Panc1 (cell line): Measurements from ENCODE around the gene NSMF. TPM values are rescaled to one million over a fixed set of nuclear protein-coding genes. Genes with fewer than 3 reads are reported as not detected.
A peak's percentile ranks its signal among the peaks of the same experiment; 100 is the strongest.

Source experiments
- ATAC-seq: fragments of 200-7000 bp; cut with Tn5 transposase; 2 replicates; pipeline ENCODE4 v1.9.1; 2020; ENCODE audit warnings: mild to moderate bottlenecking, moderate library complexity
- BruUV-seq: library from RNA; stranded (reverse); fragments of 400-500 nt; replicated peaks from 2 replicates; lab custom pipeline; 2021; lab: Mats Ljungman, UMichigan
- CTCF ChIA-PET: fragments of 300-600 bp; sonication (Branson Sonifier 250); formaldehyde crosslinking; loops from one replicate; lab custom pipeline; 2022; ENCODE audit warnings: antibody characterized with exemption; lab: Charles Lee
- POLR2A ChIA-PET: fragments of 300-600 bp; sonication (Branson Sonifier 250); formaldehyde crosslinking; loops from one replicate; lab custom pipeline; 2022; ENCODE audit warnings: antibody characterized with exemption; lab: Charles Lee
- DNase-seq: peaks from one replicate; pipeline ENCODE4 v3.0.0-alpha.2; 2010; ENCODE audit warnings: low read depth, low spot score
- H3K27ac ChIP-seq: 2 replicates; pipeline ENCODE4 v1.5.1; 2011; ENCODE audit warnings: mild to moderate bottlenecking, low read length, inconsistent platforms
- H3K27me3 ChIP-seq: fragments of 200-500 bp; sonication (Bioruptor generic); 2 replicates; pipeline ENCODE4 v1.6.0; 2014; ENCODE audit warnings: low read length, inconsistent platforms; ENCODE audit not compliant: control insufficient read depth, insufficient read depth
- H3K36me3 ChIP-seq: fragments of 200-500 bp; sonication (Bioruptor generic); 2 replicates; pipeline ENCODE4 v1.5.1; 2014; ENCODE audit warnings: inconsistent platforms, mild to moderate bottlenecking, low read length, moderate library complexity; ENCODE audit not compliant: control insufficient read depth, insufficient read depth
- H3K4me1 ChIP-seq: 2 replicates; pipeline ENCODE4 v1.5.1; 2011; ENCODE audit warnings: inconsistent platforms, mild to moderate bottlenecking, low read length, moderate library complexity; ENCODE audit not compliant: control insufficient read depth, insufficient read depth
- H3K4me3 ChIP-seq, 2 experiments: 2 replicates each; pipeline ENCODE4 v1.5.1; 2011 to 2012; ENCODE audit warnings: low read depth in 2 of 2, low read length in 2 of 2, mild to moderate bottlenecking in 2 of 2, inconsistent platforms in 1 of 2, moderate library complexity in 1 of 2
- H3K9me3 ChIP-seq: fragments of 200-500 bp; sonication (Bioruptor generic); 2 replicates; pipeline ENCODE4 v1.5.1; 2014; ENCODE audit warnings: low read depth, mild to moderate bottlenecking, inconsistent platforms, low read length, moderate library complexity; ENCODE audit not compliant: control insufficient read depth, insufficient read depth
- CTCF ChIP-seq: fragments of 450-650 bp; IDR thresholded peaks from 2 replicates; pipeline ENCODE4 v1.5.1; 2017; ENCODE audit warnings: mild to moderate bottlenecking
- POLR2AphosphoS5 ChIP-seq: IDR thresholded peaks from 2 replicates; pipeline ENCODE4 v1.6.1; 2012; ENCODE audit warnings: mild to moderate bottlenecking, low read depth, low read length, moderate library complexity
- REST ChIP-seq, 2 experiments: IDR thresholded peaks; 2 replicates each; pipeline ENCODE4 v1.6.1; 2011 to 2012; ENCODE audit warnings: low read depth in 2 of 2, control low read depth in 1 of 2, low read length in 1 of 2, mild to moderate bottlenecking in 1 of 2, moderate library complexity in 1 of 2; ENCODE audit not compliant: insufficient read depth in 1 of 2
- SIN3A ChIP-seq: IDR thresholded peaks from 2 replicates; pipeline ENCODE4 v1.6.1; 2012; ENCODE audit warnings: low read depth, mild to moderate bottlenecking, low read length, moderate library complexity, borderline replicate concordance; ENCODE audit not compliant: insufficient read depth
- TCF7L2 ChIP-seq: IDR thresholded peaks from 2 replicates; pipeline ENCODE4 v1.6.1; 2011; ENCODE audit warnings: mild to moderate bottlenecking, low read depth, low read length, inconsistent platforms
- in situ Hi-C: cut with HindIII; loops from 2 replicates; pipeline ENCODE4 v1.10.0; 2016; ENCODE audit warnings: low sequenced_read_pairs, low pct_unique_long_range_greater_than_20kb
- intact Hi-C: fragments of 100-400 bp; cut with micrococcal nuclease; formaldehyde crosslinking; loops from one replicate; pipeline ENCODE4 v1.10.0; 2022; ENCODE audit not compliant: unreplicated experiment
- total RNA-seq: library from RNA; stranded (reverse); gene quantifications from one replicate; pipeline ENCODE4 v1.2.1, GENCODE V29; 2021; ENCODE audit not compliant: unreplicated experiment

Gene NSMF
- total RNA-seq, 1 experiment from 2014 or later: 40.0 TPM

- in situ Hi-C loops: no loop called here
Measured at GRCh38 chr9:137445275-137445807, 13.8 kb downstream of the NSMF start.

DNA sequence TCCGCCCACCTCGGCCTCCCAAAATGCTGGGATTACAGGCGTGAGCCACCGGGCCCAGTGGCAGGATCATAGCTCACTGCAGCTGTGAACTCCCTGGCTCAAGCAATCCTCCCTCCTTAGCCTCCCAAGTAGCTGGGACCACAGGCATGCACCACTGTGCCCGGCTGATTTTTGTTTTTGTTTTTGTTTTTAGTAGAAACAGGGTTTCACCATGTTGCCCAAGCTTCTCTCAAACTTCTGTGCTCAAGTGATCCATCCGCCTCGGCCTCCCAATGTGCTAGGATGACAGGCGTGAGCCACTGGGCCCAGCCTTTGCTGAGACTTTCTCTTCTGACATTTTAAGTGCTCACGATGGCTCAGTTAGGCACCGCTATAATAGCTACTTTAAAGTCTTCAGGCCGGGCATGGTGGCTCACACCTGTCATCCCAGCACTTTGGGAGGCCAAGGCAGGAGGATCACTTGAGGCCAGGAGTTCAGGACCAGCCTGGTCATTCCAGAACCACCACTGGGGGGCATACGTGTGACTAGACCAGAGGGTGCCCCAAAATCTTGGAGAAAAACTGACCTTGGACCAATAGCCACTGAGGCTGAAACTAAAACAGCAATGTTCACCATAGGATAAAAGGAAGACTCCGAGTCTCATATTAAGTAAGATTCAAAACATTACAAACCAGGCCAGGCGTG is 14.9 kb downstream of the NSMF start:
- in situ Hi-C loops: no loop called here
- no peak for TF ChIP-seq TCF7L2
- TF ChIP-seq REST (IDR thresholded peaks at IDR 0.05; ENCODE audit: insufficient read depth in 1 of 2, low read depth in 2 of 2, low read length in 1 of 2): no peak
- no peak for TF ChIP-seq POLR2AphosphoS5
- no peak for TF ChIP-seq CTCF
- TF ChIP-seq SIN3A: no peak
- H3K9me3 ChIP-seq: no peaks in the 10 kb centered on the region
- CTCF ChIA-PET: interaction anchor here (0.6 kb wide), 1 partner anchor 70 kb away, joined by 3 read pairs; no protein-coding TSS in a partner anchor
- no peak for ATAC-seq
- no peak overlapping the region for H3K4me3 ChIP-seq
- no TSS peak for BruUV-seq
- no peak overlapping the region for H3K27ac ChIP-seq
- POLR2A ChIA-PET: interaction anchor here (0.6 kb wide), 1 partner anchor 10 kb away, joined by 3 read pairs; no protein-coding TSS in a partner anchor
- H3K27me3 ChIP-seq: no peaks in the 10 kb centered on the region
- intact Hi-C loops: no loop called here
- no peak for DNase-seq
- H3K36me3 ChIP-seq: no peaks in the 10 kb centered on the region
- H3K4me1 ChIP-seq: peaks cover 9% of the 10 kb centered on the region

More at GRCh38 chr9:137445275-137445807, 13.8 kb downstream of the NSMF start:
- Histone ChIP-seq H3K27me3 (no peaks in the 10 kb centered on the region), H3K27ac (no peak overlapping the region), H3K36me3 (no peaks in the 10 kb centered on the region), H3K4me1 (peaks cover 9% of the 10 kb centered on the region), H3K9me3 (no peaks in the 10 kb centered on the region), H3K4me3 (no peak overlapping the region; a peak in 1 of 4 replicates)
- no TSS peak for BruUV-seq
- intact Hi-C loops: no loop called here
- DNase-seq: peak; percentile 41
- POLR2A ChIA-PET: no interaction called here
- CTCF ChIA-PET: no interaction called here
- peak; percentile 52 for ATAC-seq
- no peak for TF ChIP-seq SIN3A
- peak; percentile 88 for TF ChIP-seq CTCF
